K562 (cell line): ENCODE data around the gene PRDM16.

ENCODE experiments used
- CTCF ChIP-seq, 3 experiments: IDR thresholded peaks in 2 of 3; conservative IDR thresholded peaks in 1 of 3; 2 replicates each; pipeline ENCODE4 v1.5.1; 2011 to 2012; ENCODE audit warnings: low read length in 3 of 3, mild to moderate bottlenecking in 3 of 3, control low read depth in 2 of 3, improper control_type of control experiment in 1 of 3, inconsistent platforms in 1 of 3, low read depth in 1 of 3, mixed read lengths in 1 of 3, moderate library complexity in 1 of 3; ENCODE audit not compliant: insufficient read depth in 2 of 3
- ELK1 ChIP-seq: sonication (generic); formaldehyde crosslinking; IDR thresholded peaks from 2 replicates; pipeline ENCODE4 v1.8.1; 2022; ENCODE audit warnings: missing genetic modification reagents
- HDGF ChIP-seq: fragments of 450-650 bp; IDR thresholded peaks from 2 replicates; pipeline ENCODE4 v1.6.1; 2016
- MAX ChIP-seq: sonication (generic); formaldehyde crosslinking; IDR thresholded peaks from 2 replicates; pipeline ENCODE4 v1.9.0; 2022; ENCODE audit warnings: mild to moderate bottlenecking, missing genetic modification reagents
- SAFB ChIP-seq: fragments of 200-400 bp; formaldehyde crosslinking; IDR thresholded peaks from 2 replicates; pipeline ENCODE4 v1.6.1; 2017; ENCODE audit warnings: low read depth, low read length, borderline replicate concordance
- SREBF2 ChIP-seq: sonication (generic); formaldehyde crosslinking; IDR thresholded peaks from 2 replicates; pipeline ENCODE4 v1.4.0; 2020; ENCODE audit warnings: mild to moderate bottlenecking, missing genetic modification reagents
- ZBTB40 ChIP-seq, 2 experiments: fragments of 450-650 bp in 1 of 2; sonication (generic) in 1 of 2; formaldehyde crosslinking in 1 of 2; IDR thresholded peaks; 2 replicates each; pipeline versions ENCODE4 v1.7.1 to v1.9.0; 2016 to 2022; ENCODE audit warnings: inconsistent platforms in 1 of 2, mild to moderate bottlenecking in 1 of 2, missing genetic modification reagents in 1 of 2
- ZHX1 ChIP-seq: fragments of 150-350 bp; conservative IDR thresholded peaks from 2 replicates; pipeline ENCODE4 v1.6.1; 2014; ENCODE audit warnings: low read length
- ZNF274 ChIP-seq: IDR thresholded peaks from 2 replicates; pipeline ENCODE4 v1.6.1; 2011; ENCODE audit warnings: low read depth, mild to moderate bottlenecking, low read length, moderate library complexity, borderline replicate concordance

- TF ChIP-seq CTCF (IDR thresholded peaks at IDR 0.05 in 2 of 3, conservative IDR thresholded peaks at IDR 0.05 in 1 of 3; ENCODE audit: insufficient read depth in 2 of 3, low read depth in 1 of 3, low read length in 3 of 3) (no peak), ZBTB40 (IDR thresholded peaks at IDR 0.05) (no peak), ZBTB40 (CRISPR knock-in tag; IDR thresholded peaks at IDR 0.05) (no peak), ZNF274 (no peak), HDGF (no peak), MAX (CRISPR knock-in tag) (no peak), SAFB (no peak), ZHX1 (no peak), SREBF2 (CRISPR knock-in tag) (no peak), ELK1 (CRISPR knock-in tag) (no peak)
Observed at GRCh38 chr1:3370856-3371703, 302.1 kb downstream of the PRDM16 start.
